Measurements from ENCODE around the gene ADAT2. TPM values are rescaled to one million over a fixed set of nuclear protein-coding genes. Genes with fewer than 3 reads are reported as not detected.

Gene ADAT2
- polyA plus RNA-seq, 1 donor from 2014 or later = 3.3 TPM

Small RNA genes within 50 kb of the gene (small RNA-seq; reads per million reads assigned to genes)
- gene RNA5SP221 = 0.84 to 1.8 (median 1.6) reads per million in 3 experiments

Other genes starting within 250 kb of the ADAT2 start
- 26.2 and 37.9 TPM in 2 replicates for gene PEX3, start 110 bp upstream of the ADAT2 start, polyA plus RNA-seq
- 3.0 and 6.0 TPM in 2 replicates for gene FUCA2, start 61.0 kb upstream of the ADAT2 start, polyA plus RNA-seq
- gene PHACTR2, start 227.3 kb upstream of the ADAT2 start, polyA plus RNA-seq = 2.3 and 2.8 TPM in 2 replicates

All from neural cell (in vitro differentiated cells).